ENCODE results near the gene CLBA1. TPM values are rescaled to one million over a fixed set of nuclear protein-coding genes. Genes with fewer than 3 reads are reported as not detected.

The CLBA1 gene
- total RNA-seq, 1 experiment from 2014 or later, result 24.3 TPM

- Mint-ChIP-seq H3K36me3 (ENCODE audit: insufficient read depth, unreplicated experiment) (peaks cover 12% of the 10 kb centered on the region), H3K27me3 (ENCODE audit: insufficient read depth, unreplicated experiment) (no peaks in the 10 kb centered on the region), H3K4me1 (ENCODE audit: insufficient read depth, unreplicated experiment) (peaks cover 41% of the 10 kb centered on the region), H3K4me3 (ENCODE audit: unreplicated experiment) (peak overlapping the region; percentile 97), H3K9me3 (ENCODE audit: unreplicated experiment) (no peaks in the 10 kb centered on the region), H3K27ac (ENCODE audit: low read depth, unreplicated experiment) (no peak overlapping the region)
- intact Hi-C loops (cut with micrococcal nuclease), result loop anchor here (1.0 to 2.0 kb wide), 2 partner anchors 69 to 304 kb away; no protein-coding TSS in a partner anchor
- TF ChIP-seq CTCF (IDR thresholded peaks at IDR 0.05; ENCODE audit: unreplicated experiment), result peak; percentile 98
- DNase-seq (ENCODE audit: unreplicated experiment), result peak; percentile 93
- POLR2A ChIA-PET, result interaction anchor here (0.8 to 11.4 kb wide), 8 partner anchors 8 to 110 kb away, joined by 3 to 636 read pairs (median 4); partner anchors contain the start of genes CDCA4 and CLBA1
- CTCF ChIA-PET, result interaction anchor here (0.7 to 6.5 kb wide), 15 partner anchors 9 to 109 kb away, joined by 3 to 167 read pairs (median 7); partner anchors contain the start of genes CDCA4 and CLBA1
- BruUV-seq (replicated peaks), result no TSS peak
Measured at GRCh38 chr14:104976198-104977007, 9.2 kb upstream of the CLBA1 start.

- BruUV-seq (replicated peaks), result TSS peak; percentile 29
- no peaks in the 10 kb centered on the region for H3K9me3 Mint-ChIP-seq (ENCODE audit: unreplicated experiment)
- H3K36me3 Mint-ChIP-seq (ENCODE audit: insufficient read depth, unreplicated experiment), result peaks cover 10% of the 10 kb centered on the region
- H3K4me3 Mint-ChIP-seq (ENCODE audit: unreplicated experiment), result peak overlapping the region; percentile 97
- peak; percentile 37 for DNase-seq (ENCODE audit: unreplicated experiment)
- ChIA-PET CTCF (interaction anchor here (0.7 to 6.5 kb wide), 9 partner anchors 10 to 108 kb away, joined by 3 to 167 read pairs (median 7); partner anchors contain the start of gene CDCA4), POLR2A (interaction anchor here (0.8 to 11.4 kb wide), 7 partner anchors 8 to 68 kb away, joined by 3 to 636 read pairs (median 4); partner anchors contain the start of genes CDCA4 and CLBA1)
- H3K27ac Mint-ChIP-seq (ENCODE audit: low read depth, unreplicated experiment), result peak overlapping the region; percentile 92
- TF ChIP-seq CTCF (IDR thresholded peaks at IDR 0.05; ENCODE audit: unreplicated experiment), result no peak
- intact Hi-C loops (cut with micrococcal nuclease), result loop anchor here (2.0 kb wide), 1 partner anchor 304 kb away; no protein-coding TSS in a partner anchor
- H3K4me1 Mint-ChIP-seq (ENCODE audit: insufficient read depth, unreplicated experiment), result peaks cover 34% of the 10 kb centered on the region
- no peaks in the 10 kb centered on the region for H3K27me3 Mint-ChIP-seq (ENCODE audit: insufficient read depth, unreplicated experiment)
Measured at GRCh38 chr14:104977008-104977680, 8.4 kb upstream of the CLBA1 start.

GRCh38 chr14:104977681-104978653 is 7.6 kb upstream of the CLBA1 start, which contains the start of gene AHNAK2:
Gene AHNAK2 (minus strand): TSS chr14:104978374. CDS start chr14:104978237, 137 bp downstream.
- POLR2A ChIA-PET, result interaction anchor here (0.6 to 11.4 kb wide), 7 partner anchors 8 to 67 kb away, joined by 3 to 636 read pairs (median 6); partner anchors contain the start of genes CDCA4 and CLBA1
- peak within 1 kb of the TSS; percentile 92 for H3K27ac Mint-ChIP-seq (ENCODE audit: low read depth, unreplicated experiment)

More at GRCh38 chr14:104977681-104978653, 7.6 kb upstream of the CLBA1 start, which contains the start of gene AHNAK2:
- no peak for TF ChIP-seq CTCF (IDR thresholded peaks at IDR 0.05; ENCODE audit: unreplicated experiment)
- Mint-ChIP-seq H3K4me1 (ENCODE audit: insufficient read depth, unreplicated experiment) (peaks cover 37% of the 10 kb centered on the region), H3K27me3 (ENCODE audit: insufficient read depth, unreplicated experiment) (no peaks in the 10 kb centered on the region), H3K9me3 (ENCODE audit: unreplicated experiment) (no peaks in the 10 kb centered on the region), H3K4me3 (ENCODE audit: unreplicated experiment) (peak within 1 kb of the TSS; percentile 97), H3K36me3 (ENCODE audit: insufficient read depth, unreplicated experiment) (peaks cover 7% of the 10 kb centered on the region)
- intact Hi-C loops (cut with micrococcal nuclease), result loop anchor here (2.0 kb wide), 1 partner anchor 303 kb away; no protein-coding TSS in a partner anchor
- no TSS peak for BruUV-seq (replicated peaks)
- peak; percentile 76 for DNase-seq (ENCODE audit: unreplicated experiment)
- CTCF ChIA-PET, result interaction anchor here (1.2 to 6.5 kb wide), 3 partner anchors 40 to 108 kb away, joined by 6 to 167 read pairs (median 96); partner anchors contain the start of gene CDCA4
